Prostate gland (tissue), 2 donors: Measurements from ENCODE around the gene ECEL1. TPM values are rescaled to one million over a fixed set of nuclear protein-coding genes. Genes with fewer than 3 reads are reported as not detected.

Experiments
- DNase-seq: peaks from one replicate; pipeline ENCODE4 v3.0.0-alpha.2; 2019; ENCODE audit warnings: low spot score
- H3K27ac ChIP-seq, 2 donors: fragments of 200-600 bp; sonication (generic); 2 replicates each; pipeline ENCODE4 v1.5.1; 2017 to 2019
- H3K27me3 ChIP-seq: fragments of 200-600 bp; sonication (generic); replicated peaks from 2 replicates; pipeline ENCODE4 v1.5.1; 2019; ENCODE audit not compliant: insufficient read depth
- H3K36me3 ChIP-seq, 2 donors: fragments of 200-600 bp; sonication (generic); 1 replicate in 1 of 2; 2 replicates in 1 of 2; pipeline versions ENCODE4 v1.5.1 to v1.8.1; 2017 to 2019
- H3K4me1 ChIP-seq: fragments of 200-600 bp; sonication (generic); replicated peaks from 2 replicates; pipeline ENCODE4 v1.5.1; 2019
- H3K4me3 ChIP-seq, 2 donors: fragments of 200-600 bp; sonication (generic); 2 replicates each; pipeline ENCODE4 v1.5.1; 2017 to 2019
- H3K9me3 ChIP-seq: fragments of 200-600 bp; sonication (generic); 2 replicates; pipeline ENCODE4 v1.5.1; 2017
- POLR2A ChIP-seq: fragments of 450-650 bp; IDR thresholded peaks from one replicate; pipeline ENCODE4 v1.6.1; 2016; ENCODE audit warnings: antibody characterized with exemption, mild to moderate bottlenecking
- POLR2AphosphoS5 ChIP-seq: sonication (generic); formaldehyde crosslinking; IDR thresholded peaks from one replicate; pipeline ENCODE4 v1.6.1; 2017; ENCODE audit warnings: antibody characterized with exemption
- WGBS: methylation state at CpG from one replicate; pipeline ENCODE4 v1.1.5; 2018; 5-methylcytosine and 5-hydroxymethylcytosine counted together
- intact Hi-C: fragments of 100-400 bp; cut with DNase I; formaldehyde crosslinking; loops from one replicate; pipeline ENCODE4 v1.14.2; 2022
- total RNA-seq, 2 donors: library from RNA; depleted of rRNA; stranded (reverse); fragments of >200 nt; gene quantifications; one replicate each; pipeline ENCODE4 v1.1.0, GENCODE V29; 2016
- TF ChIP-seq, protein P1 (sequence below), 4 experiments: fragments of 200-600 bp in 2 of 4; fragments of 450-650 bp in 2 of 4; sonication (generic) in 2 of 4; IDR thresholded peaks; 1 replicate in 3 of 4; 2 replicates in 1 of 4; pipeline ENCODE4 v1.5.1; 2016 to 2019; ENCODE audit warnings: antibody characterized with exemption in 4 of 4, mild to moderate bottlenecking in 2 of 4, moderate library complexity in 2 of 4

Gene ECEL1
- total RNA-seq, 2 donors from 2014 or later: 0.82 to 15.3 TPM

DNA sequence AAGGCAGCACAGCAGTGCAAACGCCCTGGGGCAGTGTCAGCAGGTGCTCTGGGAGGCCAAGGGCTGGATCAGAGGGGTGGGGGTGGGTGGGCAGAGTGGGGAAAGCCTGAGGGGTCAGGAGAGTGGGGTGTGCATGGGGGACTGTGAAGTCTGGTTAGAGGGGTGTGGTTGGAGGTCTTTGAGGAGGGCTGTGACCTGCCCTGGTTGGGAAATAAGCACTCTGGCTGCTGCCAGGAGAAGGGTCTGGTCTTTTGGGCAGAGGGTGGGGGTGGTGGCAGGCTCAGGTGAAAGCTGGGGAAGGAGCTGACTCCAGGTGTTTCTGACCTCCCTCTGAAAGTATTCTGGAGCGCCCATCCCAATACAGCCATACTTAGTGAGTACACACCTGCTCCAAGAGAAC is 27.5 kb downstream of the ECEL1 start:
- DNase-seq: no peak
- 77% methylated on average over 2 of the region's 2 CpGs for WGBS
- TF ChIP-seq, protein P1, sequence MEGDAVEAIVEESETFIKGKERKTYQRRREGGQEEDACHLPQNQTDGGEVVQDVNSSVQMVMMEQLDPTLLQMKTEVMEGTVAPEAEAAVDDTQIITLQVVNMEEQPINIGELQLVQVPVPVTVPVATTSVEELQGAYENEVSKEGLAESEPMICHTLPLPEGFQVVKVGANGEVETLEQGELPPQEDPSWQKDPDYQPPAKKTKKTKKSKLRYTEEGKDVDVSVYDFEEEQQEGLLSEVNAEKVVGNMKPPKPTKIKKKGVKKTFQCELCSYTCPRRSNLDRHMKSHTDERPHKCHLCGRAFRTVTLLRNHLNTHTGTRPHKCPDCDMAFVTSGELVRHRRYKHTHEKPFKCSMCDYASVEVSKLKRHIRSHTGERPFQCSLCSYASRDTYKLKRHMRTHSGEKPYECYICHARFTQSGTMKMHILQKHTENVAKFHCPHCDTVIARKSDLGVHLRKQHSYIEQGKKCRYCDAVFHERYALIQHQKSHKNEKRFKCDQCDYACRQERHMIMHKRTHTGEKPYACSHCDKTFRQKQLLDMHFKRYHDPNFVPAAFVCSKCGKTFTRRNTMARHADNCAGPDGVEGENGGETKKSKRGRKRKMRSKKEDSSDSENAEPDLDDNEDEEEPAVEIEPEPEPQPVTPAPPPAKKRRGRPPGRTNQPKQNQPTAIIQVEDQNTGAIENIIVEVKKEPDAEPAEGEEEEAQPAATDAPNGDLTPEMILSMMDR (IDR thresholded peaks at IDR 0.05): no peak
- TF ChIP-seq POLR2A: no peak
- no peak for TF ChIP-seq POLR2AphosphoS5
- H3K36me3 ChIP-seq: no peaks in the 10 kb centered on the region
- H3K27me3 ChIP-seq: peaks cover 7% of the 10 kb centered on the region
- H3K4me1 ChIP-seq: no peaks in the 10 kb centered on the region
- intact Hi-C loops: no loop called here
- no peak overlapping the region for H3K27ac ChIP-seq
- H3K4me3 ChIP-seq: no peak overlapping the region
- no peaks in the 10 kb centered on the region for H3K9me3 ChIP-seq

DNA sequence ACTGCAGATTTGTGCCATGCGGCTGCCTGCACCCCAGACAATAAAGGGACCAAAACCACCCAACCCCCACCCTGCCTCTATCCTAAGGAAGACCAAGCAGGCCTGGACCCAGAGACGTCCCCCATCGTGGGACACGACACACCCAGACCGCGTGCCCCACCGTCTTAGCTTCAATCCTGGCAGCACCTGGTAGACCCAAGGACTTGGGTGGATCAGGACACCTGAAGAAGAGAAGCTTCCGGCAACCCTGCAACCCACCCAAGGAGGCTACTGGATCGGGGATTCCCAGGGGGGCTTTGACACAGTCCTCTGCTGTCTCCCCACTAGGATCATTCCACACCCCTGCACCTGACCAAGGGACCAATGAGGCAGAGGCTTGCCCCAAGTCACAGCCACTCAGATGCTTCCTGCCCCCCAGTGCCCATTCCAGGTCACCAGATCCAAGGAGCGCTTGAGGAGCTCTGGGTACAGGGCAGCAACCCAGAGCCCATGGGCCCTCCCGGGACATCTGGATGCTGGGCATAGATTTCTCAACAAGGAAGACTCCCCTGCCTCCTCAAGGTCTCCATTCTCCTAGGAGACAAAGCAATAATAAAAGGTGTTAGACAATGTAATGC is 28.1 kb downstream of the ECEL1 start:
- intact Hi-C loops: no loop called here
- no peaks in the 10 kb centered on the region for H3K4me1 ChIP-seq
- no peaks in the 10 kb centered on the region for H3K9me3 ChIP-seq
- no peak overlapping the region for H3K4me3 ChIP-seq
- no peak overlapping the region for H3K27ac ChIP-seq
- DNase-seq: no peak
- no peaks in the 10 kb centered on the region for H3K36me3 ChIP-seq
- TF ChIP-seq POLR2A (no peak), POLR2AphosphoS5 (no peak)
- TF ChIP-seq, protein P1 (IDR thresholded peaks at IDR 0.05): no peak
- whole genome bisulfite sequencing: 86% methylated on average over 11 of the region's 11 CpGs
- H3K27me3 ChIP-seq: peaks cover 7% of the 10 kb centered on the region

DNA sequence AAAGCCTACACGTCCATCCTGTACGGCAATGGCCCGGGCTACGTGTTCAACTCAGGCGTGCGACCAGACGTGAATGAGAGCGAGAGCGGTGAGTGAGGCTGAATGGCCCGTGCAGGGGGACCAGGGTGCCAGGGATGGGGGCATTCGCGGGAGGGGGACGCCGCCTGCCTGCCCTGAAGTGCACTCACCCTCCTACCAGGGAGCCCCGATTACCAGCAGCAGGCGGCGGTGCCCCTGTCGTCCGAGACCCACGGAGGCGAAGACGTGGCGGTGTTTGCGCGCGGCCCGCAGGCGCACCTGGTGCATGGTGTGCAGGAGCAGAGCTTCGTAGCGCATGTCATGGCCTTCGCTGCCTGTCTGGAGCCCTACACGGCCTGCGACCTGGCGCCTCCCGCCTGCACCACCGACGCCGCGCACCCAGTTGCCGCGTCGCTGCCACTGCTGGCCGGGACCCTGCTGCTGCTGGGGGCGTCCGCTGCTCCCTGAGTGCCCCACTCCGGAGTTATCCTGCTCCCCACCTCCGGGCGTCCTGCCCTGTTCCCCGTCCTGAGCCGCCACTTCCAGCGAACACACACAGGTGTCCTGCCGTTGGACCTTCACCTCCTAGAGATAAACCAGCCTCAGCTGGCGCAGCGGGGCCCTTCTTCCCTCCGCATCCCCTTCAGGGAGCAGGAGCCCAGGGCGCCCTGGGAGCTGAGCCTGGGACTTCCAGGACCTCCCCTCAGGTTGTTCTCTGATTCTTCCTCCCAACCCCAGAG is 28.8 kb downstream of the ECEL1 start:
- DNase-seq: no peak
- intact Hi-C loops: no loop called here
- Histone ChIP-seq H3K27ac (no peak overlapping the region), H3K9me3 (no peaks in the 10 kb centered on the region), H3K36me3 (no peaks in the 10 kb centered on the region), H3K4me3 (no peak overlapping the region), H3K4me1 (no peaks in the 10 kb centered on the region), H3K27me3 (peaks cover 7% of the 10 kb centered on the region)
- TF ChIP-seq POLR2A (no peak), POLR2AphosphoS5 (no peak)
- TF ChIP-seq, protein P1 (IDR thresholded peaks at IDR 0.05): no peak
- WGBS: 72% methylated on average over 56 of the region's 56 CpGs

DNA sequence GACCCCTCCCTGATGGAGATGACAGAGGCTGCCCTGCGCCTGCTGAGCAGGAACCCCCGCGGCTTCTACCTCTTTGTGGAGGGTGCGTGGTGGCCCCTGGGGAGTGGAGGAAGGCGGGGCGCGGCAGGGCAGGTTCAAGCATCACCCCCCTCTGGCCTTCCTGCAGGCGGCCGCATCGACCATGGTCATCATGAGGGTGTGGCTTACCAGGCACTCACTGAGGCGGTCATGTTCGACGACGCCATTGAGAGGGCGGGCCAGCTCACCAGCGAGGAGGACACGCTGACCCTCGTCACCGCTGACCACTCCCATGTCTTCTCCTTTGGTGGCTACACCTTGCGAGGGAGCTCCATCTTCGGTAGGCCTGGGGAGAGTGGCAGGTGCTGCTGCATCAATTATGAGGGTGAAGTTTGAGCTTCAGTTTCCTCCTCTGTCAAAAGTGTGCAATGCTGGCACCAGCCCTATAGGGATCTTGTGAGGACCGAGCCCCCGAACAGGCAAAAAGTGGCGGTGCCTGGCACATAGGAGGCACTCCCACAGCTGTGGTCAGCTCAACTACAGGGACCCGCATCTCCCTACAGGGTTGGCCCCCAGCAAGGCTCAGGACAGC is 29.5 kb downstream of the ECEL1 start:
- intact Hi-C loops: no loop called here
- Histone ChIP-seq H3K4me1 (no peaks in the 10 kb centered on the region), H3K27me3 (peaks cover 7% of the 10 kb centered on the region), H3K9me3 (no peaks in the 10 kb centered on the region), H3K27ac (no peak overlapping the region), H3K4me3 (no peak overlapping the region), H3K36me3 (no peaks in the 10 kb centered on the region)
- WGBS: 83% methylated on average over 25 of the region's 25 CpGs
- TF ChIP-seq POLR2AphosphoS5 (no peak), POLR2A (no peak)
- TF ChIP-seq, protein P1 (IDR thresholded peaks at IDR 0.05): no peak
- no peak for DNase-seq
